Activated CD4-positive, alpha-beta T cell treated with anti-CD3 and anti-CD28 coated beads, Interleukin-2, amount 50 U/mL, for 16 hours (primary cell): ENCODE measurements around the gene MRFAP1.
"Not testable (repeated sequence)": the region's sequence is repeated elsewhere in the genome, so short reads cannot be mapped to it uniquely, and the experiment has no call there.

ENCODE experiments used
- DNase-seq: peaks from one replicate; pipeline ENCODE4 v3.0.0-alpha.2; 2020

The MRFAP1 gene

GRCh38 chr4:6612961-6613675, 27.4 kb upstream of the MRFAP1 start:
- no peak for DNase-seq

GRCh38 chr4:6613676-6614651, 26.5 kb upstream of the MRFAP1 start:
- no peak for DNase-seq

- DNase-seq, result no peak
Observed at GRCh38 chr4:6614701-6615230, 25.7 kb upstream of the MRFAP1 start.

- DNase-seq, result no peak
Observed at GRCh38 chr4:6616087-6616995, 24.1 kb upstream of the MRFAP1 start.

GRCh38 chr4:6617246-6617645, 23.2 kb upstream of the MRFAP1 start:
- no peak for DNase-seq

- DNase-seq, result no peak
Observed at GRCh38 chr4:6618386-6619115, 21.9 kb upstream of the MRFAP1 start.

GRCh38 chr4:6619116-6619465, 21.4 kb upstream of the MRFAP1 start:
- DNase-seq, result no peak

GRCh38 chr4:6619466-6620255, 20.8 kb upstream of the MRFAP1 start:
- no peak for DNase-seq

GRCh38 chr4:6620296-6620695, 20.2 kb upstream of the MRFAP1 start:
- DNase-seq, result no peak

- DNase-seq, result no peak
Observed at GRCh38 chr4:6620891-6621555, 19.5 kb upstream of the MRFAP1 start.

- no peak for DNase-seq
Observed at GRCh38 chr4:6621556-6621927, 18.9 kb upstream of the MRFAP1 start.

GRCh38 chr4:6622744-6623143, 17.7 kb upstream of the MRFAP1 start:
- DNase-seq, result no peak

- no peak for DNase-seq
Observed at GRCh38 chr4:6625256-6625655, 15.2 kb upstream of the MRFAP1 start.

GRCh38 chr4:6626066-6626465, 14.4 kb upstream of the MRFAP1 start:
- no peak for DNase-seq

GRCh38 chr4:6627832-6628231, 12.7 kb upstream of the MRFAP1 start:
- DNase-seq, result no peak

- not testable (repeated sequence) for DNase-seq
Observed at GRCh38 chr4:6628484-6628883, 12.0 kb upstream of the MRFAP1 start.

- no peak for DNase-seq
Observed at GRCh38 chr4:6632125-6632524, 8.4 kb upstream of the MRFAP1 start.

GRCh38 chr4:6633091-6633906, 7.2 kb upstream of the MRFAP1 start:
- no peak for DNase-seq

GRCh38 chr4:6634746-6635145, 5.7 kb upstream of the MRFAP1 start:
- DNase-seq, result no peak
